Epithelial cell of esophagus (primary cell): Measurements from ENCODE around the gene DEXI.

ENCODE experiments used
- DNase-seq: peaks from one replicate; pipeline ENCODE4 v3.0.0; 2010; ENCODE audit warnings: low read depth
- H3K4me3 ChIP-seq: 2 replicates; pipeline ENCODE4 v1.5.1; 2011; ENCODE audit warnings: mild to moderate bottlenecking, low read length, control low read depth
- CTCF ChIP-seq: IDR thresholded peaks from 2 replicates; pipeline ENCODE4 v1.5.1; 2011; ENCODE audit warnings: low read depth, mild to moderate bottlenecking, low read length, control low read depth, inconsistent platforms; ENCODE audit not compliant: insufficient read depth; ENCODE audit errors: missing control alignments

Gene DEXI

GRCh38 chr16:10881479-10882030 is 60.7 kb downstream of the DEXI start:
- H3K4me3 ChIP-seq = no peak overlapping the region
- DNase-seq = no peak
- no peak for TF ChIP-seq CTCF

GRCh38 chr16:10880594-10881452 is 61.4 kb downstream of the DEXI start:
- no peak for TF ChIP-seq CTCF
- no peak for DNase-seq
- no peak overlapping the region for H3K4me3 ChIP-seq

GRCh38 chr16:10879681-10880589 is 62.3 kb downstream of the DEXI start:
- no peak for DNase-seq
- no peak for TF ChIP-seq CTCF
- no peak overlapping the region for H3K4me3 ChIP-seq
